Pancreas (tissue), 10 donors: ENCODE data around the gene HDAC5. TPM values are rescaled to one million over a fixed set of nuclear protein-coding genes. Genes with fewer than 3 reads are reported as not detected.

ENCODE experiments used
- ATAC-seq, 4 donors: fragments of 200-7000 bp; cut with Tn5 transposase; one replicate each; pipeline versions ENCODE4 v1.8.0 to v1.9.1; 2020; ENCODE audit warnings: mild to moderate bottlenecking in 4 of 4, moderate library complexity in 4 of 4
- DNase-seq, 6 donors: peaks; one replicate each; pipeline ENCODE4 v3.0.0-alpha.2; 2020
- FAIRE-seq: peaks from 2 replicates; lab custom pipeline; 2012; peaks lifted over from hg19 to GRCh38; lab: Jason Lieb, UNC
- H3K27ac ChIP-seq, 4 donors: fragments of 200-600 bp; sonication (generic); 1 replicate in 3 of 4; 2 replicates in 1 of 4; pipeline versions ENCODE4 v1.5.0 to v1.8.0; 2020
- H3K27me3 ChIP-seq, 4 donors: fragments of 200-600 bp; one replicate each; pipeline ENCODE4 v1.8.0; 2021
- H3K36me3 ChIP-seq, 3 donors: fragments of 200-600 bp; sonication (generic) in 1 of 3; one replicate each; pipeline versions ENCODE4 v1.5.0 to v1.8.0; 2020 to 2021
- H3K4me1 ChIP-seq, 3 donors: fragments of 200-600 bp; one replicate each; pipeline ENCODE4 v1.8.0; 2021
- H3K4me3 ChIP-seq, 4 donors: fragments of 200-600 bp; sonication (generic) in 2 of 4; one replicate each; pipeline versions ENCODE4 v1.5.0 to v1.8.0; 2020 to 2021
- H3K9me3 ChIP-seq, 4 donors: fragments of 200-600 bp; one replicate each; pipeline ENCODE4 v1.8.0; 2021
- CTCF ChIP-seq, 4 donors: fragments of 200-600 bp; sonication (generic) in 3 of 4; IDR thresholded peaks; one replicate each; pipeline versions ENCODE4 v1.5.0 to v1.8.0; 2021; ENCODE audit warnings: antibody characterized with exemption in 4 of 4
- WGBS, 2 donors: extraction: QIAGEN DNeasy Blood & Tissue Kit; methylation state at CpG; one replicate each; pipeline ENCODE4 v1.1.7; 2013; 5-methylcytosine and 5-hydroxymethylcytosine counted together
- intact Hi-C, 3 donors: fragments of 100-400 bp; cut with DNase I; formaldehyde crosslinking; loops; one replicate each; pipeline versions ENCODE4 v1.11.1 to v1.14.2; 2022
- polyA plus RNA-seq, 2 donors: library from polyadenylated mRNA; stranded (reverse); fragments of 200-250 nt; gene quantifications; one replicate each; pipeline ENCODE4 v1.2.3, GENCODE V29; 2013
- total RNA-seq, 6 donors: library from RNA; stranded (reverse); fragmentation: NEBNext Ultra II Directional in 4 of 6; extraction: Animal tissue kit (Norgen Biotek cat#: 25700) in 4 of 6; gene quantifications; one replicate each; pipeline versions ENCODE4 v1.2.1 to v1.2.4, GENCODE V29; 2021 to 2023
- donor health status: healthy with polysubstance abuse.
- donor health status: DM: no; HTN: no; CAD: no; lungs with moderate emphysema.
- donor health status: DM: no; HTN: no; CAD: no.
- donor health status: control.
- donor health status: control.
- donor health status: Bipolar disorder and iron deficiency.
- donor health status: DM: yes; HTN: yes; CAD: no.
- donor health status: DM: no; HTN: no; CAD: no.
- donor health status: DM: no; HTN: no; CAD: no.
- donor health status: DM: yes; HTN: yes; CAD: no.

Gene HDAC5
- total and polyA plus RNA-seq, 8 donors = 10.9 to 38.1 (median 18.2) TPM

GRCh38 chr17:44071198-44071520, 52.3 kb downstream of the HDAC5 start:
- peak overlapping the region; percentile 46 to 82 (median 62) for H3K27ac ChIP-seq
- H3K4me1 ChIP-seq = peaks cover 9 to 16% (median 10%) of the 10 kb centered on the region in 3 donors
- intact Hi-C loops = no loop called here
- H3K4me3 ChIP-seq = peak overlapping the region; percentile 58 to 85 (median 66)
- H3K36me3 ChIP-seq = peaks cover 0 to 19% (median 5%) of the 10 kb centered on the region in 3 donors
- 0 to 2% methylated on average over 3 of the region's 3 CpGs for WGBS, 2 donors
- FAIRE-seq = no peak
- H3K9me3 ChIP-seq = no peaks in the 10 kb centered on the region
- H3K27me3 ChIP-seq = no peaks in the 10 kb centered on the region
- no peak for TF ChIP-seq CTCF (IDR thresholded peaks at IDR 0.05)
- peak in 1 of 4 donors; percentile 0 for ATAC-seq
- DNase-seq = no peak

GRCh38 chr17:44070455-44071197, 52.8 kb downstream of the HDAC5 start, which contains the start of gene G6PC3:
Gene G6PC3, plus strand, starts transcription at chr17:44070735. Its CDS starts 231 bp downstream, at chr17:44070966.
- peak within 1 kb of the TSS; percentile 46 to 82 (median 62) for H3K27ac ChIP-seq
- intact Hi-C loops = no loop called here
- peaks cover 0 to 13% (median 3%) of the 10 kb centered on the region in 3 donors for H3K36me3 ChIP-seq
- TF ChIP-seq CTCF (IDR thresholded peaks at IDR 0.05) = no peak
- FAIRE-seq (no peak), ATAC-seq (peak; percentile 84 to 91 (median 87)), DNase-seq (peak; percentile 92 to 97 (median 94))
- no peaks in the 10 kb centered on the region for H3K27me3 ChIP-seq
- H3K9me3 ChIP-seq = no peaks in the 10 kb centered on the region
- peak within 1 kb of the TSS; percentile 58 to 85 (median 66) for H3K4me3 ChIP-seq
- 0% methylated on average over 49 to 53 of the region's 53 CpGs for WGBS, 2 donors
- peaks cover 9 to 16% (median 10%) of the 10 kb centered on the region in 3 donors for H3K4me1 ChIP-seq

- DNase-seq (peak in 1 of 6 donors; percentile 5), FAIRE-seq (no peak), ATAC-seq (no peak)
- Histone ChIP-seq H3K27me3 (no peaks in the 10 kb centered on the region), H3K27ac (peak overlapping the region in 3 of 4 donors; percentile 46 to 82 (median 71)), H3K9me3 (no peaks in the 10 kb centered on the region), H3K36me3 (peaks cover 0 to 7% (median 0%) of the 10 kb centered on the region in 3 donors), H3K4me1 (peaks cover 9 to 16% (median 10%) of the 10 kb centered on the region in 3 donors), H3K4me3 (peak overlapping the region in 2 of 4 donors; percentile 58 to 65)
- no peak for TF ChIP-seq CTCF (IDR thresholded peaks at IDR 0.05)
- intact Hi-C loops = no loop called here
- 45% methylated on average over 7 of the region's 7 CpGs for WGBS, 2 donors
Observed at GRCh38 chr17:44069974-44070454, 53.4 kb downstream of the HDAC5 start.

GRCh38 chr17:44067545-44067940, 55.9 kb downstream of the HDAC5 start:
- H3K36me3 ChIP-seq = peaks cover 0 to 4% (median 0%) of the 10 kb centered on the region in 3 donors
- H3K27ac ChIP-seq = peak overlapping the region; percentile 76 to 93 (median 85)
- TF ChIP-seq CTCF (IDR thresholded peaks at IDR 0.05) = no peak
- no peak for FAIRE-seq
- 51 to 53% methylated on average over 9 of the region's 9 CpGs for WGBS, 2 donors
- no peaks in the 10 kb centered on the region for H3K27me3 ChIP-seq
- no peak for ATAC-seq
- intact Hi-C loops = no loop called here
- no peaks in the 10 kb centered on the region for H3K9me3 ChIP-seq
- DNase-seq = no peak
- H3K4me3 ChIP-seq = no peak overlapping the region
- peaks cover 10 to 19% (median 12%) of the 10 kb centered on the region in 3 donors for H3K4me1 ChIP-seq
